ES-I3 (cell line): ENCODE results near the gene TAF6L.

Experiments used
- H3K36me3 ChIP-seq: 2 replicates; pipeline ENCODE4 v1.6.1; 2013; ENCODE audit warnings: mild to moderate bottlenecking, low read length, control low read depth, moderate library complexity; ENCODE audit not compliant: insufficient read depth
- H3K4me1 ChIP-seq: 2 replicates; pipeline ENCODE4 v1.6.1; 2013; ENCODE audit warnings: mild to moderate bottlenecking, control low read depth, low read length; ENCODE audit not compliant: insufficient read depth
- H3K9ac ChIP-seq: 2 replicates; pipeline ENCODE4 v1.6.1; 2013; ENCODE audit warnings: low read depth, mild to moderate bottlenecking, low read length, moderate library complexity
- H3K9me3 ChIP-seq: 2 replicates; pipeline ENCODE4 v1.6.1; 2013; ENCODE audit warnings: mild to moderate bottlenecking, low read length, moderate library complexity; ENCODE audit not compliant: control insufficient read depth, insufficient read depth

Gene TAF6L

DNA sequence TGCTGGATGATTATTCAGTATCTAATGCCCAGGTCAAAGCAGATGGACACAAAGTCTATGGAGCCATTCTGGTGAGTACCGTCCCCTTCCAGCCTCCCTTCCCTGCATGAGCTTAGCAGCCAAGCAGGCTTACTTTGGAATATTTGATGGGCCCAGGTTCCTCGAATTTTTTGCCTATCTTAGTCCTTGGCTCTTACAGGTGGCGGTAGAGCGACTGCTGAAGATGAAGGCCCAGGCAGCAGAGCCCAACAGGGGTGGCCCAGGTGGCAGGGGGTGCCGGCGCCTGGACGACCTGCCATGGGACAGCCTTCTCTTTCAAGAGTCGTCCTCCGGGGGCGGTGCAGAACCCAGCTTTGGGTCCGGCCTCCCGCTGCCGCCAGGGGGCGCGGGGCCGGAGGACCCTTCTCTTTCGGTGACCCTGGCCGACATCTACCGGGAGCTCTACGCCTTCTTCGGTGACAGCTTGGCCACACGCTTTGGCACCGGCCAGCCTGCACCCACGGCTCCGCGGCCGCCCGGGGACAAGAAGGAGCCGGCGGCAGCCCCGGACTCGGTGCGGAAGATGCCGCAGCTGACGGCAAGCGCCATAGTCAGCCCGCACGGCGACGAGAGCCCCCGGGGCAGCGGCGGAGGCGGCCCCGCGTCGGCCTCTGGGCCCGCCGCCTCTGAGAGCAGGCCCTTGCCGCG is 15.3 kb downstream of the TAF6L start:
- no peaks in the 10 kb centered on the region for H3K9me3 ChIP-seq
- H3K4me1 ChIP-seq, result no peaks in the 10 kb centered on the region; the same call in 1 of the 2 replicates
- H3K36me3 ChIP-seq, result no peaks in the 10 kb centered on the region; the same call in 1 of the 2 replicates
- H3K9ac ChIP-seq, result peak overlapping the region; percentile 91

DNA sequence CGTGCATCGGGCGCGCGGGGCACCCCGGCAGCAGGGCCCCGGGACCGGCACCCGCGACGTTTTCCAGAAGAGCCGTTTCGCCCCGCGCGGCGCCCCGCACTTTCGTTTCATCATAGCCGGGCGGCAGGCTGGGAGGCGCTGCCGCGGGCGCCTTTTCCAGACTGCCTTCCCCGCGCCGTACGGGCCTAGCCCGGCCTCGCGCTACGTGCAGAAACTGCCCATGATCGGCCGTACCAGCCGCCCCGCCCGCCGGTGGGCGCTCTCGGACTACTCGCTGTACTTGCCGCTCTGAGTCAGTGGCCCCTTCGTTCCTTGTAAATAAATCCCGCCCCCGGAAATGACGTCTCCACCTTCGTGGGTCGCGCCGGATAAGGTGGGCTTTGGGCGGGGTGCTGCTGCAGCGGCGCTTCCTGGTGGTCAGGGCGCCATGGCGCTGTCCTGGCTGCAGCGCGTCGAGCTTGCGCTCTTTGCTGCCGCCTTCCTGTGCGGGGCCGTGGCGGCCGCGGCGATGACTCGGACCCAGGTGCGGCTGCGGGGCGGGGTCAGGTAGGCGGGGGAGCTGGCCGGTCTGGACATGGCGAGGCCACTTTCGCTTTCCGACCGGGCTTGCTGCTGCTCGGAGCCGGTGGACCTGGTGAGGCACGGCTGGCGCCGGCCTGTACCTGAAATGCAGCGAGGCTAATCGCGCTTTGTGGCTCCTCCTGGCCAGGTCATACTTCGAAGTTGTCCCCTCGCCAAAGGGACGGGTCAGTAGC is 16.0 kb downstream of the TAF6L start, which contains the start of gene TMEM179B:
Gene TMEM179B, plus strand, starts transcription at position 398 of the 755 bp plus-strand sequence. Its CDS starts 30 bp downstream, at position 428.
- Histone ChIP-seq H3K36me3 (no peaks in the 10 kb centered on the region; the same call in 1 of the 2 replicates), H3K9ac (peak within 1 kb of the TSS; percentile 91), H3K4me1 (peaks cover under 1% of the 10 kb centered on the region), H3K9me3 (no peaks in the 10 kb centered on the region)

DNA sequence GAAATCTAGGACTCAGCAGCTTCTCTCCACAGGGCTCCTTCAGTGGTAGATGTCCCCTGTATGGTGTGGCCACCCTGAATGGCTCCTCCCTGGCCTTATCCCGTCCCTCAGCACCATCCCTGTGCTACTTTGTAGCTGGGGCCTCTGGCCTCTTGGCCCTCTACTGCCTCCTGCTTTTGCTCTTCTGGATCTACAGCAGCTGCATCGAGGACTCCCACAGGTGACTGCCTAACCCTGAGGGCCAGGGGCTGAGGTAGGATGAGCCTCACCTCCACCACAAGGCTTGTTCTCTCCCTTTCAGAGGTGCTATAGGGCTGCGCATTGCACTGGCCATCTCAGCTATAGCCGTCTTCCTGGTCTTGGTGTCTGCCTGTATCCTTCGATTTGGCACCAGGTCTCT is 17.8 kb downstream of the TAF6L start:
- H3K4me1 ChIP-seq, result peaks cover 5% of the 10 kb centered on the region
- H3K9me3 ChIP-seq, result no peaks in the 10 kb centered on the region
- H3K36me3 ChIP-seq, result no peaks in the 10 kb centered on the region; the same call in none of the 2 replicates
- no peak overlapping the region for H3K9ac ChIP-seq

DNA sequence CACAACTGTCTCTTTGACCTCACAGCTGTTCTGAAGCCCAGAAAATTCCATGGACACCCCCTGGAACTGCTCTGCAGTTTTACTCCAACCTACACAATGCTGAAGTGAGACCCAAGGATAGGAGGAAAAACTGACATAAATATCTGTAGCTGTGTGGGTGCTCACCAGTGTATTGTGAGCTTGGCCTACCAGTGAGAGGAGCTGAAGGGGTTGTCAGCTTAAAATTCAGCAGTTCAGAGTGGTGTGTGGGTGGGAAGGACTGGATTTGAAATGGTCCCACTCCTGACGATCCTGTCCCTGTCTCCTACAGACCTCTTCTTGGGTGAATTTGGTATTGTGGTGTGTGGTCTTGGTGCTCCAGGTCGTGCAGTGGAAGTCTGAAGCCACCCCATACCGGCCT is 18.4 kb downstream of the TAF6L start:
- Histone ChIP-seq H3K9ac (no peak overlapping the region), H3K9me3 (no peaks in the 10 kb centered on the region), H3K36me3 (no peaks in the 10 kb centered on the region; the same call in none of the 2 replicates), H3K4me1 (peaks cover 5% of the 10 kb centered on the region)

DNA sequence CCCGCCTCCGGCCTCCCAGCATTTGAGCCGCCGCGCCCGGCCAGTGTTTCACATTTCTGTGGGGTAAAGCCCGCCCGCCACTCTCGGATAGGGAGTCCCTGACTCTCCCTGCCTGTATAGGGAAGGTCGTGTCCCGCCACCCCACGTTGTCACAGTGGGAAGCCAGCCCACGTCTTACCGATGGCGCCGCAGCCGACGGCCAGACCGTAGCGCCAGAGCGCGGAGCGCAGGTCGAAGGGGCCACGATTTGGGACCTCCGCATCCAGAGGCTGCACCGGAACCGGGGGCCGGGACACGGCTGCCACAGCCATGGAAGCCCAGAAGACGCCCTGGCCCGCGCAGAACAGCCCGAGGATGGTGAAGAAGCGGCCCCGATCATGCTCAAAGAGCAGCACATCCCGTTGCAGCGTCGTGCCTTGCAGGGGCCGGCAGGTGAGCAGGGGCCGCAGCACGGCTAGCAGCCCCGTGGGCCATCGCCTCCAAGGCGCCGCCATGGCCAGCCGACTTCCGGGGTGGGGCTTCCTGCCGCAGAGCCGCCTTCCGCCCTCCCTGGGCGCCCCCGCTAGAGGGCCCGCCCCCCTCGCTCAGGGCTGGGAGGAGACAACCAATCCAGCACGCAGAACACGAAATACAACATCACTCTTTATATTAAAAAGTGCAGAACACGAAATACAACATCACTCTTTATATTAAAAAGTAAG is 20.5 kb downstream of the TAF6L start, which contains the start of gene TMEM223:
Gene TMEM223, minus strand, starts transcription at position 506 of the 701 bp plus-strand sequence. Its CDS starts 12 bp downstream, at position 494.
- Histone ChIP-seq H3K9me3 (no peaks in the 10 kb centered on the region), H3K4me1 (peaks cover 5% of the 10 kb centered on the region), H3K36me3 (peaks cover 3% of the 10 kb centered on the region)

DNA sequence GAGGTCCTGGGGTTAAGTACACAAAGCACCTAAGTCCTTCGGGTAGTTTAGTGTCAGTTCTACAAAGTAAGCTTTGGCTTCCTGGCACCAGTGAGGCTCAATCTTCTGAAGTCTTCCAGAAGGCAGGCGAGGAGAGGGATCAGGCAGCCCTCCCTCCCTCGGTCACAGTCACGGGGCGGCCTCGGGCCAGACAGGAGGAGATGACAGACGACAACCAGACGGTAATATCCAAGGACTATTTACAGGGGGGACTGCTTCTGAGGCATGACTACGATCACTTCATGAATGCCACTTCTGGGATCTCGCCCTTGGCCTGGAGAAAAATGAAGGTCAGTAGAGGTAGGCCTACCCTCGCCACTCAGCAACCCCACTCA is 21.0 kb downstream of the TAF6L start:
- peaks cover 7% of the 10 kb centered on the region for H3K36me3 ChIP-seq
- H3K9ac ChIP-seq, result peak overlapping the region; percentile 98
- peaks cover 5% of the 10 kb centered on the region for H3K4me1 ChIP-seq

More for the DNA sequence above, 20.5 kb downstream of the TAF6L start, which contains the start of gene TMEM223:
- H3K9ac ChIP-seq, result peak within 1 kb of the TSS; percentile 98

DNA sequence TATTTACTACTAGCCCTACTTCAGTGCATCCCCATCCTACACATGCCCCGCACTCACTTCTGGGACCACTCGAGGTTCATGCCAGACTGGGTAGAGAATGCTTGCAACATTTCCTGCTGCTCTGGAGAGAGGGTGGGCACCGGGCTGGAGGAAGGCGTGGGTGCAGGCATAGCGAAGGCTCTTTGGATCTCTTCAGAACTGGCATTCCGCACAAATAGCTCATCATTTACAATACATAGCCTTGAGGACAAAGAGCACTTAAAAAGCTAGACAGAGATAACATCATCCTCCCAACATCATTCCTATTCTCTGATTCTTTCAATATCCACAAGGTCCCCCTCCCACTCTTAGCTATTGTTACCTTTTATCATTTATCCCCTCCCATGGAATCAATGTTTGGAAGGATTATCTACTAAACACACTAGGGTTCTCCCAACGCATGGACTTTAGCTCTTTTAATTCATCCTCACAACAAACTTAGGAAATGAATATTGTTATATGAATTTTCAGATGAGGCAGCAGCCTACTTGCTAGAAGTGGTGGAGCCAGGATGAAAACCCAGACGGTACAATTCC is 23.1 kb downstream of the TAF6L start:
- peaks cover 5% of the 10 kb centered on the region; the same call in 1 of the 2 replicates for H3K4me1 ChIP-seq
- H3K9ac ChIP-seq, result no peak overlapping the region
- H3K36me3 ChIP-seq, result peaks cover 13% of the 10 kb centered on the region
- H3K9me3 ChIP-seq, result no peaks in the 10 kb centered on the region

More for the DNA sequence above, 21.0 kb downstream of the TAF6L start:
- H3K9me3 ChIP-seq, result no peaks in the 10 kb centered on the region

DNA sequence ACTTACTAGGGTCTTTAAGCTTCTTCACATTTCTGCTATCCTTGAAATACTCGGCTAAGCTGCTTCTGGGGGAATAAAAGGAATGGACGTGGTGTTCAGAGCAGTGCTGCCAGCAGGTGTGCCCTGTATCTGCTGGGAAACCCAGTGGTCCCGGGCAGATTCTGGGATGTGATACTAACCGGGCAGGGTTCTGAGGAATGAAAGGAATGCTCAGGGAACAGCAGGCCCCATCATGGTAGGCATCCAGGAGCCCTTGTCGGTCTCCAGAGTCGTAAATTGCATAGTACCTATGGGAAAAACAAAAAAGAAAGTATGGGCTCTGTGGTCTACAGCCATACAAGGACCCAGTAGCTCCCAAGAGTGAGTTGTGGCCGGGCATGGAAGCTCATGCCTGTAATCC is 25.1 kb downstream of the TAF6L start:
- no peaks in the 10 kb centered on the region for H3K9me3 ChIP-seq
- H3K36me3 ChIP-seq, result peaks cover 23% of the 10 kb centered on the region
- no peak overlapping the region for H3K9ac ChIP-seq
- peaks cover 5% of the 10 kb centered on the region; the same call in 1 of the 2 replicates for H3K4me1 ChIP-seq

DNA sequence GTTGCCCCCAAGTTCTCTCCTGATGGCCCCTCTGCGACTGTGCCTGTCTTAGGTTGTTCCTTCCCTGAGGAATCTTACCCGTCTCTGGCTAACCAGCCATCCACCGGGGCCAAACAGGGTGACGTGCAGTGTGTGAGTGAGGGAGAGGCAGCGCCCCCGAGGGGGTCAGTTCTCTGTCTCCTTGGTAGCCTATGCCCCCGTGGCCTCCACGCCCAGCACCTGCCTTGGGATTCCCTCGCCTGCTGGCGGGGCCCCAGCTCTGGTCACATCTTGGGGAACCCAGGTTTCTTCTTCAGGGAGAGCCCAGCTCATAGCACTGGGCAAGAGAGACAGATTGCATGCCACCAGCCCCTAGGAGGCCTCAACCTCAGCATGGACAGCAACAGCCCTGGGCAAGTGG is 28.3 kb downstream of the TAF6L start:
- H3K4me1 ChIP-seq, result peaks cover 7% of the 10 kb centered on the region; the same call in 1 of the 2 replicates
- no peak overlapping the region for H3K9ac ChIP-seq
- H3K9me3 ChIP-seq, result no peaks in the 10 kb centered on the region
- peaks cover 28% of the 10 kb centered on the region for H3K36me3 ChIP-seq

DNA sequence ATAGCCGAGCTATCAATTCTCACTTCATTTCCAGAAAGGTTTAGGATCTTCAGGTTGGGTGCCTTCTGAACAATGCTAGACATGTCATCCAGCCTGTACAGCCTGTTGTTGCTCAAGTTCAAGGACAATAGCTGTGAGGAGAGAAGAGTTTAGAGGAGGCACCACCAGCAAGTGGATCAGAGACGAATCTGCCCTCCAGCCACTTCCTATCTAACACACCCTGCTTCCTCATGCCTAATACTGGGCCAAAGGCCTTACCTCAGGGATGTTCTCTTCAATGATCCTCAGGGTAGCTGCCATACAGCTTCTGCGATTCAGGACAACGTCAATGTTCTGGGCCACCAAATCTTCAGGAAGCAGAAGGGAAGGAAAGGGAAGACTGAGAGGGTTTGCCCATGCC is 29.9 kb downstream of the TAF6L start:
- no peak overlapping the region for H3K9ac ChIP-seq
- peaks cover 7% of the 10 kb centered on the region; the same call in 1 of the 2 replicates for H3K4me1 ChIP-seq
- H3K9me3 ChIP-seq, result no peaks in the 10 kb centered on the region
- H3K36me3 ChIP-seq, result peaks cover 26% of the 10 kb centered on the region

DNA sequence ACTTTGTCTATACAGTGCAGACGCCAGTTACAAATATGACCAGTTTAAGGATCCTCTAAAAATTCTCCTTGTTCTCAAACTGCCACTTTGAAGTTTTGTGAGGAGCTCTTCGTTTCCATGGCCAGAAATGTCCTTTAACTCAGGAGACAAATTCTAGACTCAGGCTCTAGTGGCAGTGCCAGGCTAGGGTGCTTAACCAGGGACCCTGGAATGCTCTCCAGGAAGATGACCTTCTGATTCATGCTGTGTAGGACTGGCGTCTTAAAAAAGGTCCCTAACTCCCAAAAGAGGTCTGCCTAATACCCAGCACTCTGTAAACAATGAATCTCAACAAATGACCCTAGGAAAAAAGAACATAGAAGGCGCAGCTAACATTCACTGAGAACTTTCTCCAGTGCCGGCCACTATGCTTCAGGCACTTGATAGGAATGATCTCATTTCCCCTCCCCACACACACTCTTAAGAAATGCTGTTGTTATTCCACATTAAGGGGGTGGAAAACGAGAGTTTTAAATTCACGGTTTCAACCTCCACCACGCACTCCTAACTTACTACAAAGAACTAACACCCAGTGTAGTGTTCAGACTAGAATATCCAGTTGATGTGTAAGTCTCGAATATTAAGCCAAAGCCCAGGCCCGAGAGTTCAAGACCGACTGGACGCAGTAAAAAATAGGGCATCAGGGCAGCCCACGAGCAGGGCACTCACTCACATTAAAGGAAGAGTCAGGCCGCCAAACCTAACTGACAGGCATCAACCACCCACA is 33.3 kb downstream of the TAF6L start:
- H3K4me1 ChIP-seq, result peaks cover 16% of the 10 kb centered on the region; the same call in 1 of the 2 replicates
- H3K36me3 ChIP-seq, result peaks cover 13% of the 10 kb centered on the region
- H3K9ac ChIP-seq, result peak overlapping the region; percentile 90
- H3K9me3 ChIP-seq, result no peaks in the 10 kb centered on the region

DNA sequence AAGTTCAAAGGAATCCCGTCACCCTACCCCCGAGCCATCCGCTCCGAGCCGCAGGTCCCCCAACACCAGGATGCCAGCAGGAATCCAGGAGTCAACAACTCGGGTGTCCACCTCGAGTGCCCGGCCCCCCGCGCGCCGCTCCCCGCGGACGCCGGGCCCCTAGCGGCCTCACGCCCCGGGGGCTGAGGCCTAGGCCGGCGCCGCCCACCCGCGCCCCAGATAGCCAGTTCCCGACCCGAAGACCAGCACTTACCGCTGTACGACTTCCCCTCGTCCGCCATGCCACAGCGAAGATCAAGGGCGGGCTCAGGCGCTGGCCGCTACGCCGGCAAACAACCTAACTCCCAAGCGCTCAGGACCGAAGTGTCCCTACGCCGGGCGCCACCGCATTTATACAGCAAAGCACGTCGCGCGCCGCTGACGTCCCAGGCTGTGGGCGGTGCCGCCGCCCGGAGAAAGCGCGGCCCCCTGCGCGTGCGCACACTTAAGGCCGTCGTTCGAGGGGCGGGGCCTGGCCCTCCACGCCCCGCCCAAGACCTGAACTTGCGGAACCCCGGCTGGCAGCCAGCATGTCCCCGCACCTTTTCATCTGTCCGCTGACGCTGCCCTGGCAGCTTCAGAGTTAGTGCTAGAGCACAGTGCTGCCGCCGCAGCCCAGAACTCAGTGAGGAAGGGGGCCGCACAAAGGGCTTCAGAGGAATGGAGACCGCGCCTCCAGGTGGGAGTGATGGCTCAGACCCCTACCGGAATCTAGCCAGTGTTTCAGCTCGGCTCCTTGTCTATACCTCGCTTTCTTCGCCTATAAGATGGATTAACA is 34.1 kb downstream of the TAF6L start, which contains the start of gene NXF1:
Gene NXF1, minus strand, starts transcription at position 365 of the 817 bp plus-strand sequence. Its CDS starts 84 bp downstream, at position 281.
- Histone ChIP-seq H3K36me3 (peaks cover 13% of the 10 kb centered on the region), H3K4me1 (peaks cover 16% of the 10 kb centered on the region; the same call in 1 of the 2 replicates), H3K9ac (peak within 1 kb of the TSS; percentile 90), H3K9me3 (no peaks in the 10 kb centered on the region)
